ENCODE data around the gene FEV. TPM values are rescaled to one million over a fixed set of nuclear protein-coding genes. Genes with fewer than 3 reads are reported as not detected.

FEV gene
- polyA plus RNA-seq, 1 donor (not counting 4 experiments of a cell fraction or from before 2014, with no cell fraction given) = not detected

DNA sequence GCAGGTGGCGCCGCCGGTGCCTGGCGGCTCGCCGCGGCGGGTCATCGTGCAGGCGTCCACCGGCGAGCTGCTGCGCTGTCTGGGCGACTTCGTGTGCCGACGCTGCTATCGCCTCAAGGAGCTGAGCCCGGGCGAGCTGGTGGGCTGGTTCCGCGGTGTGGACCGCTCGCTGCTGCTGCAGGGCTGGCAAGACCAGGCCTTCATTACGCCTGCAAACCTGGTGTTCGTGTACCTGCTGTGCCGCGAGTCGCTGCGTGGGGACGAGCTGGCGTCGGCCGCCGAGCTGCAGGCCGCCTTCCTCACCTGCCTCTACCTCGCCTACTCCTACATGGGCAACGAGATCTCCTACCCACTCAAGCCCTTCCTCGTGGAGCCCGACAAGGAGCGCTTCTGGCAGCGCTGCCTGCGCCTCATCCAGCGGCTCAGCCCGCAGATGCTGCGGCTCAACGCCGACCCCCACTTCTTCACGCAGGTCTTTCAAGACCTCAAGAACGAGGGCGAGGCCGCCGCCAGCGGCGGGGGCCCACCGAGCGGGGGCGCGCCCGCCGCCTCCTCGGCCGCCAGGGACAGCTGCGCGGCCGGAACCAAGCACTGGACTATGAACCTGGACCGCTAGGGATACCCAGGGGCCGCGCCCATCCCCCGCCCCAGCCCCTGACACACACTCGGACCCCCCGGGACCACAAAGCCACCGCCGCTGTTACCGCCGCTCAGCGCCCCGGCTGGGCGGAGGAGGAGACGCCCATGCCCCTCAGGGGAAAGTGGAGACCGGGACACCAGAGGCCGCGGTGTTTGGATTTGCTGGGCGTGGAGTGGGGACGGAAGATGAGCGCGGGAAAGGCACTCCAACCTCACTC is 24.4 kb downstream of the FEV start:
- H3K27me3 ChIP-seq (ENCODE audit: control insufficient read depth, extremely low read depth, insufficient read depth, low read length) = peaks cover 59% of the 10 kb centered on the region
- H3K9me3 ChIP-seq (ENCODE audit: control insufficient read depth, low read depth, low read length) = no peaks in the 10 kb centered on the region
- no peak overlapping the region for H3K4me3 ChIP-seq (ENCODE audit: control insufficient read depth in 2 of 3, extremely low read depth in 1 of 3, insufficient read depth in 2 of 3, low read depth in 1 of 3, low read length in 3 of 3)
- dilution Hi-C loops (cut with MboI; ENCODE audit: extremely low pct_ligation_motif_present, low sequenced_read_pairs) = no loop called here
- H3K4me1 ChIP-seq (ENCODE audit: control insufficient read depth, extremely low read depth, insufficient read depth, low read length) = peaks cover 10% of the 10 kb centered on the region
- DNase-seq (ENCODE audit: low read depth, low spot score) = no peak
- H3K27ac ChIP-seq (ENCODE audit: control insufficient read depth, insufficient read depth, low read length) = no peak overlapping the region
- H3K9ac ChIP-seq (ENCODE audit: control insufficient read depth, extremely low read depth, insufficient read depth, low read length) = no peak overlapping the region
- peaks cover 8% of the 10 kb centered on the region for H4K20me1 ChIP-seq (ENCODE audit: control insufficient read depth, extremely low read depth, insufficient read depth, low read length)
- H3K9me1 ChIP-seq (ENCODE audit: control insufficient read depth, extremely low read depth, insufficient read depth, low read length) = no peaks in the 10 kb centered on the region
- no peaks in the 10 kb centered on the region for H3K79me2 ChIP-seq (ENCODE audit: control insufficient read depth, insufficient read depth, low read length)
- no peak for FAIRE-seq
- peak overlapping the region; percentile 2 for H3K4me2 ChIP-seq (ENCODE audit: control insufficient read depth, extremely low read depth, insufficient read depth, low read depth, low read length)
- no peak overlapping the region for H2AFZ ChIP-seq (ENCODE audit: control insufficient read depth, low read length)
- no peaks in the 10 kb centered on the region for H3K36me3 ChIP-seq (ENCODE audit: control insufficient read depth in 2 of 2, extremely low read depth in 1 of 2, insufficient read depth in 2 of 2, low read length in 2 of 2)
- TF ChIP-seq CTCF (optimal IDR thresholded peaks at IDR 0.05 in 1 of 3, IDR thresholded peaks at IDR 0.05 in 1 of 3, conservative IDR thresholded peaks at IDR 0.05 in 1 of 3; ENCODE audit: extremely low read depth in 1 of 3, insufficient read depth in 2 of 3, low read length in 3 of 3) (no peak), EZH2 (IDR thresholded peaks at IDR 0.05; ENCODE audit: low read length) (peak; percentile 98)

- Histone ChIP-seq H3K4me2 (ENCODE audit: control insufficient read depth, extremely low read depth, insufficient read depth, low read depth, low read length) (peak overlapping the region; percentile 41), H3K36me3 (ENCODE audit: control insufficient read depth in 2 of 2, extremely low read depth in 1 of 2, insufficient read depth in 2 of 2, low read length in 2 of 2) (no peaks in the 10 kb centered on the region), H3K79me2 (ENCODE audit: control insufficient read depth, insufficient read depth, low read length) (no peaks in the 10 kb centered on the region), H3K27me3 (ENCODE audit: control insufficient read depth, extremely low read depth, insufficient read depth, low read length) (peaks cover 62% of the 10 kb centered on the region), H3K27ac (ENCODE audit: control insufficient read depth, insufficient read depth, low read length) (no peak overlapping the region), H3K4me3 (ENCODE audit: control insufficient read depth in 2 of 3, extremely low read depth in 1 of 3, insufficient read depth in 2 of 3, low read depth in 1 of 3, low read length in 3 of 3) (peak overlapping the region; percentile 37 to 54 (median 37)), H3K9me3 (ENCODE audit: control insufficient read depth, low read depth, low read length) (no peaks in the 10 kb centered on the region), H3K4me1 (ENCODE audit: control insufficient read depth, extremely low read depth, insufficient read depth, low read length) (peaks cover 10% of the 10 kb centered on the region), H4K20me1 (ENCODE audit: control insufficient read depth, extremely low read depth, insufficient read depth, low read length) (peaks cover 8% of the 10 kb centered on the region), H3K9ac (ENCODE audit: control insufficient read depth, extremely low read depth, insufficient read depth, low read length) (no peak overlapping the region), H3K9me1 (ENCODE audit: control insufficient read depth, extremely low read depth, insufficient read depth, low read length) (no peaks in the 10 kb centered on the region), H2AFZ (ENCODE audit: control insufficient read depth, low read length) (no peak overlapping the region)
- FAIRE-seq = no peak
- dilution Hi-C loops (cut with MboI; ENCODE audit: extremely low pct_ligation_motif_present, low sequenced_read_pairs) = loop anchor here (5.0 kb wide), 1 partner anchor 38 kb away; no protein-coding TSS in a partner anchor
- TF ChIP-seq EZH2 (IDR thresholded peaks at IDR 0.05; ENCODE audit: low read length) = peak; percentile 82
- no peak for TF ChIP-seq CTCF (optimal IDR thresholded peaks at IDR 0.05 in 1 of 3, IDR thresholded peaks at IDR 0.05 in 1 of 3, conservative IDR thresholded peaks at IDR 0.05 in 1 of 3; ENCODE audit: extremely low read depth in 1 of 3, insufficient read depth in 2 of 3, low read length in 3 of 3)
- DNase-seq (ENCODE audit: low read depth, low spot score) = no peak
These were observed 25.1 kb downstream of the FEV start for GRCh38 chr2:218959761-218960308.

Data from keratinocyte (primary cell).